ENCODE data around the gene VMP1.
"Not testable (repeated sequence)": the region's sequence is repeated elsewhere in the genome, so short reads cannot be mapped to it uniquely, and the experiment has no call there.

VMP1 gene

DNA sequence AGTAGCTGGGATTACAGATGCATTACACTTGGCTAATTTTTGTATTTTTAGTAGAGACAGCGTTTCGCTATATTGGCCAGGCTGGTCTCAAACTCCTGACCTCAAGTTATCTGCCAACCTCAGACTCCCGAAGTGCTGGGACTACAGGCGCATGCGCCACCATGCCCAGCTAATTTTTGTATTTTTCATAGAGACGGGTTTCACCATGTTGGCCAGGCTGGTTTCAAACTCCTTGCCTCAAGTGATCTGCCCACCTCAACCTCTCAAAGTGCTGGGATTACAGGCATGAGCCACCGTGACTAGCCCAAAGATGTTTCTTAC lies 145.4 kb downstream of the VMP1 start:
- not testable (repeated sequence) for DNase-seq; H3K36me3 Mint-ChIP-seq (ENCODE audit: insufficient read depth); H3K4me3 Mint-ChIP-seq; H3K27me3 Mint-ChIP-seq; ATAC-seq (replicated peaks); H3K27ac Mint-ChIP-seq; H3K9me3 Mint-ChIP-seq
- H3K4me1 Mint-ChIP-seq (ENCODE audit: low read depth in 2 of 2) = peaks cover 13 to 16% of the 10 kb centered on the region in 2 donors

DNA sequence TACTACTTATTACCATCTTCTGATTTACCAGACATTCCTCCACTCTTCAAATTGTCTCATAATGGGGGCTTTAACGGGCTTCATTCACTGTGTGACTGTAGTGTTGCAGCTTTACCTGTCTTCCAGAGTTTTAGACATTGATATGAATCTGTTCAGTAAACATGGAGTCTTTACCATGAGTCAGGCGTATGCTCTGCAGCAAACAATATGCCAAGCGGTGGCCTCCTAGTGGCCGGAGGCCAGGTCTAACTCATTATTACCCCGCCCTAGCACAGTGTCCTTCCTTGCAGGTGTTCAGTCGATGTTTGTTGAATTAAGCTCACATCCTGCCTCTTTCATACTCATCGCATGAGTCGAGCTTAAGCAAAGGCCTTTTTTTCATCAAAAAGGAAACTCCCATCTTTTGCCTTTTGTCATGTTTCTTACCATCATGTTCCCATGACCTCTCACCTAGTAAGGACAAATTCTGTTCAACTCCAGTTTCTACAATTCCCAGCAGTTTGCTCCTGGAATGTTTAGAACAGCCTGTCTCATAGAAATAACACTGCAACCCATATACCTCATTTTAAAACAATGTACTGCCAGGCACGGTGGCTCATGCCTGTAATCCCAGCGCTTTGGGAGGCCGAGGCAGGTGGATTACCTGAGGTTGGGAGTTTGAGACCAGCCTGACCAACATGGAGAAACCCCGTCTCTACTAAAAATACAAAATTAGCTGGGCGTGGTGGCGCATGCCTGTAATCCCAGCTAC lies 145.9 kb downstream of the VMP1 start:
- Mint-ChIP-seq H3K27ac (no peak overlapping the region), H3K36me3 (ENCODE audit: insufficient read depth) (peaks cover 6% of the 10 kb centered on the region), H3K27me3 (no peaks in the 10 kb centered on the region), H3K9me3 (no peaks in the 10 kb centered on the region), H3K4me3 (no peak overlapping the region), H3K4me1 (ENCODE audit: low read depth in 2 of 2) (peaks cover 12 to 16% of the 10 kb centered on the region in 2 donors)
- DNase-seq = peak in 1 of 3 experiments; percentile 22
- peak; percentile 76 for ATAC-seq (replicated peaks)

DNA sequence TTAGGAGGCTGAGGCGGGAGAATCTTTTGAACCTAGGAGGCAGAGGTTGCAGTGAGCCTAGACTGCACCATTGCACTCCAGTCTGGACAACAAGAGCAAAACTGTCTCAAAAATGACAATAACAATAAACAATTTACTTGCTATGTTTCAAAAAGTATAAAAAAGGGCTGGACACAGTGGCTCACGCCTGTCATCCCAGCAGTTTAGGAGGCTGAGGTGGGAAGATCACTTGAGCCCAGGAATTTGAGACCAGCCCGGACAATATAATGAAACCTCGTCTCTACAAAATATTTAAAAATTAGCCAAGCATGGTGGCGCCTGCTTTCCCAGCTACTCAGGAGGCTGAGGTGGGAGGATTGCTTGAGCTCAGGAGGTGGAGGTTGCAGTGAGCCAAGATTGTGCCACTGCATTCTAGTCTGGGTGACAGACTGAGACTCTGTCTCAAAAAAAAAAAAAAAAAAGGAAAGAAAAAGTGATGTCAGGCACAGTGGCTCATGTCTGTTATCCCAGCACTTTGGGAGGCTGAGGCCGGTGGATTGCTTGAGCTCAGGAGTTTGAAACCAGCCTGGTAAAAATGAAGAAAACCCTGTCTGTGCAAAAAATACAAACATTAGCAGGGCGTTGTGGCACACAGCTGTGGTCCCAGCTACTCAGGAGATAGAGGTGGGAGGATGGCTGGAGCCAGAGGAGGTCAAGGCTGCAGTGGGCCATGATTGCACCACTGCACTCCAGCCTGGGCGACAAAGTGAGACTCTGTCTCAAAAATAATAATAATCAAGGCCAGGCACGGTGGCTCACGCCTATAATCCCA lies 146.7 kb downstream of the VMP1 start:
- H3K4me1 Mint-ChIP-seq (ENCODE audit: low read depth in 2 of 2); DNase-seq; H3K9me3 Mint-ChIP-seq; H3K36me3 Mint-ChIP-seq (ENCODE audit: insufficient read depth); ATAC-seq (replicated peaks); H3K4me3 Mint-ChIP-seq; H3K27me3 Mint-ChIP-seq; H3K27ac Mint-ChIP-seq: not testable (repeated sequence)

DNA sequence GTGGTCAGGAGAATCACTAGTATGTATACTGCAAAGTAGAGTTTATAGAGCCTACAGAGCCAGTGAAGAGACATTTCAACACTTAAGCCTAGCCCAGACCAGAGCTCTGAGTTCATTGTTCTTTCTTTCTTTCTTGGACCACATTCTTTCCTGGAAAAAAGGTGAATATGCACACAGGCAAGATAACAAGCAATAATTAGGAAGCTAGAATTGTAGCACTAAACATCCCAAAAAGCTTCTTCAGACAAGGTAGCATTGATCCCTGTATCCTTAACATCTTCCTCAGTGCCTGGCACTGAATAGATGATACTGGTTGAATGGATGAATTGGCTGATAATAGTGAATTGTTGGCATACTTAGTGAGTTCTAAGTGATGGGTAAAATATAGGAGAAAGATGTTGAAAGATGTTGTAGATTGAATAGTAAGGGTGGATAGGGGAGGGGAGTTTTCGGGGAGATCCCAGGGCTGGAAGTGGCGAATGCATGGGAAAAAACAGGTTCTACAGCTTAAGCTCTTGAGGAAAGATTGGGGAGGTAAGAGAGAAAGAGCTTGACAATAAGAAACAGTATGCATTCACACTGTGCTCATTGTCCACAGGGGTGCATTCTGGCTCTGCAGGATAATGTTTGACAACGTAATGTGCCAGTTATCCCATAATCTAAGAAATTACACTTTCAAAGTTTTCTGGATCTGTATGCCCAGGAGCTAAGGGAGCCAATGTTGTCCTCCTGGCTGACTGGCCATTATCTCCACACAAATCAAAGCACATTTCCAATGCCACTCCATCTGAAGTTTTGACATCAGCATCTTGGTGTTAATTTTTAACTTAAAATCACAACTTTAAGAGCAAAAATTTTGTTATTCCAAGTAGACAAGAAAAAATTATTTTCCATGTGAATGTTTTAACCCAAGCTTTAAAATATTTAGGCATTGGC lies 149.7 kb downstream of the VMP1 start:
- Mint-ChIP-seq H3K4me3 (no peak overlapping the region), H3K27me3 (no peaks in the 10 kb centered on the region), H3K9me3 (no peaks in the 10 kb centered on the region), H3K36me3 (ENCODE audit: insufficient read depth) (peaks cover 29% of the 10 kb centered on the region), H3K4me1 (ENCODE audit: low read depth in 2 of 2) (peaks cover 6 to 7% of the 10 kb centered on the region in 2 donors), H3K27ac (peak overlapping the region in 1 of 2 donors; percentile 30)
- ATAC-seq (replicated peaks) (no peak), DNase-seq (no peak)

DNA sequence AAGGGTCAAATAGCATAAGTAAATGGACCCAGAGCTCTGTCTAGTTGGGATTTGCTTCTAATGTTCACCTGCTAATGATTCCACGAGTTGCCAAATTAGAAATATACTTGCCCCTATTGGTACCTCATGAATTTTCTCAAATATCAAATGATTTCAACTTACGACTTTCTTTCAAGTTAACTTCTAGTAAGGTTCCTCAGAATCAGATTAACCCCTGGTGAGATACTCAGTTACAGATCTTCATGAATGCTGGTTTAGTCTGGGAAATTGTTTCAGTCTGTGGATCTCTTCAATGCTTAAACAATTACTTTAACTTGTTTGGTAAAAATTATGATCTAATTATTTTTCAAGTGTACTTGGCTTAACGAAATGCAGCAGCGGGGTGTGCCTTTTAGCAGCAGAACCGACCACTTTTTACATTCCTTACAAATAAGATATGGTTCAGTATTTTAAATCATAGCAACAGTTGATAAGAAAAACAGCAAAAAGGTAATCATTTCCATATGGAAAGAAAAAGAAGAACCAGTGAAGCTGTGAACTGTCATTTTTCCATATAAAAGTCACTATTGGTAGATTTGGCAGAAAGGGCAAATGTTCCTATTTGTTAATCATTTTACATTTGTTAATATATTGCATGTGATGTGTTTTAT lies 150.8 kb downstream of the VMP1 start:
- Mint-ChIP-seq H3K9me3 (no peaks in the 10 kb centered on the region), H3K27ac (no peak overlapping the region), H3K4me1 (ENCODE audit: low read depth in 2 of 2) (peaks cover 3% of the 10 kb centered on the region in 2 donors), H3K36me3 (ENCODE audit: insufficient read depth) (peaks cover 40% of the 10 kb centered on the region), H3K4me3 (no peak overlapping the region), H3K27me3 (no peaks in the 10 kb centered on the region)
- DNase-seq = no peak
- no peak for ATAC-seq (replicated peaks)

DNA sequence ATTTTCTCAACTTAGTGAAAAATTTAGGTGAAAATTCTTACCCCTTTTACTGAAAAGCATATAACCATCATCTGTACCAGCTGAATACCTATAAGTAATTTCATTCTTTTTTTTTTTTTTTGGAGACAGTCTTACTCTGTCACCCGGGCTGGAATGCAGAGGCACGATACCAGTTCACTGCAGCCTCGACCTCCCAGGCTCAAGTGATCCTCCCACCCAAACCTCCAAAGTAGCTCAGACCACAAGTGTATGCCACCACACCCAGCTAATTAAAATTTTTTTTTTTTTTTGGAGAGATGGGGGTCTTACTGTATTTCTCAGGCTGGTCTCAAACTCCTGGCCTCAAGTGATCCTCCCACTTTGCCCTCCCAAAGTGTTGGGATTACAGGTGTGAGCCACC lies 151.5 kb downstream of the VMP1 start:
- H3K9me3 Mint-ChIP-seq = no peaks in the 10 kb centered on the region
- H3K27me3 Mint-ChIP-seq = no peaks in the 10 kb centered on the region
- H3K4me1 Mint-ChIP-seq (ENCODE audit: low read depth in 2 of 2) = no peaks in the 10 kb centered on the region
- no peak overlapping the region for H3K4me3 Mint-ChIP-seq
- ATAC-seq (replicated peaks) (no peak), DNase-seq (no peak)
- H3K36me3 Mint-ChIP-seq (ENCODE audit: insufficient read depth) = peaks cover 44% of the 10 kb centered on the region
- no peak overlapping the region for H3K27ac Mint-ChIP-seq

DNA sequence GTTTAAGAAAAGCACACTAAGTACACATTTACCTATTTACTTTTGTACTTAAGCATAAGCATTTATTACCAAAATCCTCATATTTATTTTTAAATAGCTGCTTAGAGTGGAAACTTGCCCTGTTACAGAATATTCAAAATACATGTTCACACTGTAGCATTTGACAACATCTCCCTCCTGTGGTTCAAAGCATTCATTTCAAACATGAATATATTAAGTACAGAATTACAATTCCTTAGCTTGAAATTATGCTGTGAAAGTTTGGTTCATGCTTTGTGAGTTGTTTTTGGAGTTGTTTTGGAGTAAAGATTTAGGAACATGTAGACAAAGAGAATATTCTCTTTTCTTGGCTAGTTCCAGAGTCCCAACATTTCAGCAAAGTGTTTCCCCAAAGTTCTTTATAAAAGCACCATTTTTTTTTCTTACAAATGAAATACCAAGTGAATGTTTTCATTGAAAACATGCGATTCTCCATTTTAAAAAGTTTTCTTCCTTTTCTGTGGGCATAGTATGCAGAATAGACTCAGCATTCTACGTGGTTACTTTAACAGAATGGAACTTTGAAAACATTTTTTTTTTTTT lies 152.1 kb downstream of the VMP1 start:
- ATAC-seq (replicated peaks) (peak; percentile 60), DNase-seq (no peak)
- Mint-ChIP-seq H3K9me3 (no peaks in the 10 kb centered on the region), H3K27ac (no peak overlapping the region), H3K27me3 (no peaks in the 10 kb centered on the region), H3K36me3 (ENCODE audit: insufficient read depth) (peaks cover 45% of the 10 kb centered on the region), H3K4me1 (ENCODE audit: low read depth in 2 of 2) (no peaks in the 10 kb centered on the region), H3K4me3 (no peak overlapping the region)

DNA sequence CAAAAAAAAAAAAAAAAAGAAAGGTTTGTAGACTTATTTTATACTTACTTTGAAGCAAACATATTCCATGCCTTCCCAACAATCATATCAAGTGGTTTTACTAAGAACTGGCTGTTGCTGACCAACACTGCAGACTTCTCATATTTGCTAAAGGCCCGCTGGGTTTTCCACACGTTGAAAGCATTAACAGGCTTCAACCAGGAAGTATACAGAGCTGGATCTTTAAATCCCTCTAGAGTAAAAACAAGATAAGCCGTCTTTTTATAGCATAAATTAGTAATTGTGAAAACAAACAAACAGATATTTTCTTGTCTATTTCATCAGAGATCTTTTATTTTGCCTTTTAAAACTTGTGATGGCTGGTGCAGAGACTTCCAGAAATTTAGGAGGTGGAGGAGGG lies 156.2 kb downstream of the VMP1 start:
- Mint-ChIP-seq H3K4me1 (ENCODE audit: low read depth in 2 of 2) (peaks cover 0 to 2% of the 10 kb centered on the region in 2 donors), H3K27ac (peak overlapping the region in 1 of 2 donors; percentile 25), H3K36me3 (ENCODE audit: insufficient read depth) (peaks cover 46% of the 10 kb centered on the region), H3K4me3 (no peak overlapping the region), H3K9me3 (no peaks in the 10 kb centered on the region), H3K27me3 (no peaks in the 10 kb centered on the region)
- ATAC-seq (replicated peaks) = no peak
- no peak for DNase-seq

DNA sequence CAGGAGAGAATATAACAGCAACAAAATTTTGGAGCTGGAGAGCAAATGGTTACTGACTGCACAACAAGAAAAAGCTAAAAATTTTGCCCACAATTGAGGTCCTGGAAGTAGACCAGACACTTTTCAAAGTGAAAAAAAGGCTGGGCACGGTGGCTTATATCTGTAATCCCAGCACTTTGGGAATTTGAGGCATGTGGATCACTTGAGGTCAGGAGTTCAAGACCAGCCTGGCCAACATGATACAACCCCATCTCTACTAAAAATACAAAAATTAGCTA lies 162.4 kb downstream of the VMP1 start:
- H3K36me3 Mint-ChIP-seq (ENCODE audit: insufficient read depth) = peaks cover 25% of the 10 kb centered on the region
- H3K4me3 Mint-ChIP-seq = no peak overlapping the region
- H3K27ac Mint-ChIP-seq = no peak overlapping the region
- H3K27me3 Mint-ChIP-seq = no peaks in the 10 kb centered on the region
- H3K9me3 Mint-ChIP-seq = no peaks in the 10 kb centered on the region
- no peak for DNase-seq
- no peak for ATAC-seq (replicated peaks)
- H3K4me1 Mint-ChIP-seq (ENCODE audit: low read depth in 2 of 2) = peaks cover 0 to 2% of the 10 kb centered on the region in 2 donors

DNA sequence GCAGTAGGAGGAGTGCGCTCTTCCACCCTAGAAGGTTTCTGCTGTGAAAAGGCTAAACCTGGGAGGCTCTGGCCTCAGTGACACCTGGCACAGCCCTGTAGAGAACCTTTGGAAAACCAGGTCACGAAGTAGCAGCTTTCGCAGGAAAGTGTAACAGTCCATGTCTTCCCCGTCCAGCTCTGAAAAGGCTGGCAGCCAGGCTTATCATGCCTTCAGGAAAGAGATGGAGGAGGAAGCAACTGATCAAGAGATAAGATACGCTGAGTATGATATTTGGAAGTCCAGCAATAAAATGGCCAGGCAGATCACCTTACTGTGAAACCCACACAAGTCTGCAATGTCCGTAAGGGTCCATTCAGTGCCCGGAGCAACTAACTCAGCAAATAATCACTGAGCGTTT lies 163.0 kb downstream of the VMP1 start:
- H3K9me3 Mint-ChIP-seq = no peaks in the 10 kb centered on the region
- peaks cover 0 to 2% of the 10 kb centered on the region in 2 donors for H3K4me1 Mint-ChIP-seq (ENCODE audit: low read depth in 2 of 2)
- DNase-seq = no peak
- peaks cover 25% of the 10 kb centered on the region for H3K36me3 Mint-ChIP-seq (ENCODE audit: insufficient read depth)
- no peak for ATAC-seq (replicated peaks)
- H3K27me3 Mint-ChIP-seq = no peaks in the 10 kb centered on the region
- H3K27ac Mint-ChIP-seq = no peak overlapping the region
- no peak overlapping the region for H3K4me3 Mint-ChIP-seq

DNA sequence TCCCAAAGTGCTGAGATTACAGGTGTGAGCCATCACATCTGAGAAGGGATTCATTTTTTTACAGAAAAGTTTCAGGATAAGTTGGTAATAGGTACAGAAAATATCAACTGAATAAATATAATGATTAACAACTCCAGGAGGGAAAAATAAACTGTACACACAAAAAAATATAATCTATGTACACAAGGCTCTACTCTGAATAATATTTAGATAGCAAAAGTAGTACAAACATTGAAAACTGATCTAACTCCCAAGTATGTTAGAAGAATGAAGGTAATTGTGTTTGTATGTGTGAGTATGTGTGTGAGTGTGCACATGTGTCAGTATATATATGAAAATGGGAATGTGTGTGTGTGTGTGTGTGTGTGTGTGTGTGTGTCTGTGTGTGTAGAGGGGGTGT lies 164.9 kb downstream of the VMP1 start:
- Mint-ChIP-seq H3K4me3 (no peak overlapping the region), H3K4me1 (ENCODE audit: low read depth in 2 of 2) (peaks cover 0 to 2% of the 10 kb centered on the region in 2 donors), H3K9me3 (no peaks in the 10 kb centered on the region), H3K36me3 (ENCODE audit: insufficient read depth) (peaks cover 39% of the 10 kb centered on the region), H3K27me3 (no peaks in the 10 kb centered on the region), H3K27ac (no peak overlapping the region)
- DNase-seq (no peak), ATAC-seq (replicated peaks) (no peak)

DNA sequence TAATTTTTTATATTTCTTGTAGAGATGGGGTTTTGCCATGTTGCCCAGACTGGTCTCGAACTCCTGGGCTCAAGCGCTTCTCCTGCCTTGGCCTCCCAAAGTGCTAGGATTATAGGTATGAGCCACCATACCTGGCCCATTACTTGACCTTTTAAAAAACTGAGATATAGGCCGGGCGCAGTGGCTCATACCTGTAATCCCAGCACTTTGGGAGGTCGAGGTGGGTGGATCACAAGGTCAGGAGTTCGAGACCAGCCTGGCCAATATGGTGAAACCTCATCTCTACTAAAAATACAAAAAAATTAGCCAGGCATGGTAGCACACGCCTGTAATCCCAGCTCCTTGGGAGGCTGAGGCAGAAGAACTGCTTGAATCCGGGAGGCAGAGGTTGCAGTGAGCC lies 166.0 kb downstream of the VMP1 start:
- H3K9me3 Mint-ChIP-seq; H3K4me3 Mint-ChIP-seq; ATAC-seq (replicated peaks); DNase-seq; H3K4me1 Mint-ChIP-seq (ENCODE audit: low read depth in 2 of 2); H3K27me3 Mint-ChIP-seq; H3K27ac Mint-ChIP-seq: not testable (repeated sequence)
- H3K36me3 Mint-ChIP-seq (ENCODE audit: insufficient read depth) = peaks cover 44% of the 10 kb centered on the region

DNA sequence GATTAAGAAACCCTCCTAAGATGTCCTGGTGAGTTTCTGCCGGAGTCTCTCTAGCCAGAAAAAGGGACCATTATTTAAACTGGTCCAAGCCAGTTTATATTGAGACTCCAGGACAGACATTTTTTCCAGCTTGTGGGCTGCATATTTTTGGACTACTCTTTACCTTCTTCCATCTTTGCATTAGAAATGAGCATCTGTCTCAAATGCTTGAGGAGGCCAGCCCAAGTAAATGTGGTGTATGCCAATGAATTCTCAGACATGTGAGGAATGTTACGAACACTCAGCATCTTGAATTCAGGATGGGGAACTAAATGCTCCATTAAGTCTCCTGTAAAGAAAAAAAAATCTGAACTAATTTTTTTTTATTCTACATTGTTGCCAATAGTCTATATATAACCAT lies 166.9 kb downstream of the VMP1 start:
- DNase-seq (no peak), ATAC-seq (replicated peaks) (no peak)
- no peaks in the 10 kb centered on the region for H3K9me3 Mint-ChIP-seq
- H3K36me3 Mint-ChIP-seq (ENCODE audit: insufficient read depth) = peaks cover 49% of the 10 kb centered on the region
- H3K4me1 Mint-ChIP-seq (ENCODE audit: low read depth in 2 of 2) = no peaks in the 10 kb centered on the region
- no peak overlapping the region for H3K4me3 Mint-ChIP-seq
- H3K27me3 Mint-ChIP-seq = no peaks in the 10 kb centered on the region
- H3K27ac Mint-ChIP-seq = no peak overlapping the region

Data from effector memory CD8-positive, alpha-beta T cell (primary cell).